ENCODE data around the gene ANKRD44. TPM values are rescaled to one million over a fixed set of nuclear protein-coding genes. Genes with fewer than 3 reads are reported as not detected.

The ANKRD44 gene
- total RNA-seq, 1 experiment from 2014 or later = 0.68 TPM

- TF ChIP-seq E2F1 (CRISPR knock-in tag; IDR thresholded peaks at IDR 0.05) = no peak
- TF ChIP-seq TEAD1 (CRISPR knock-in tag; IDR thresholded peaks at IDR 0.05) = no peak
- TF ChIP-seq STAT6 (CRISPR knock-in tag; conservative IDR thresholded peaks at IDR 0.05; ENCODE audit: low read depth) = no peak
- no peak for TF ChIP-seq FOXJ3 (CRISPR knock-in tag; IDR thresholded peaks at IDR 0.05; ENCODE audit: borderline replicate concordance)
- no peak for TF ChIP-seq ZBTB43 (CRISPR knock-in tag; IDR thresholded peaks at IDR 0.05)
- no peak for TF ChIP-seq SOX15 (CRISPR knock-in tag; IDR thresholded peaks at IDR 0.05)
- no peak for TF ChIP-seq ZNF138 (CRISPR knock-in tag; conservative IDR thresholded peaks at IDR 0.05)
- no peak for TF ChIP-seq CDX4 (CRISPR knock-in tag; IDR thresholded peaks at IDR 0.05; ENCODE audit: borderline replicate concordance)
- no peak for TF ChIP-seq MLX (CRISPR knock-in tag; IDR thresholded peaks at IDR 0.05)
- no peak for TF ChIP-seq E2F4 (CRISPR knock-in tag; IDR thresholded peaks at IDR 0.05; ENCODE audit: borderline replicate concordance, low read depth)
- TF ChIP-seq AFF4 (CRISPR knock-in tag; IDR thresholded peaks at IDR 0.05; ENCODE audit: borderline replicate concordance) = no peak
- TF ChIP-seq ZNF396 (CRISPR knock-in tag; IDR thresholded peaks at IDR 0.05; ENCODE audit: borderline replicate concordance) = no peak
- TF ChIP-seq ZNF423 (CRISPR knock-in tag; IDR thresholded peaks at IDR 0.05) = no peak
- TF ChIP-seq ERG (CRISPR knock-in tag; IDR thresholded peaks at IDR 0.05) = no peak
- ChIA-PET POLR2A (no interaction called here), CTCF (no interaction called here)
- Mint-ChIP-seq H3K4me3 (no peak overlapping the region), H3K27ac (no peak overlapping the region), H3K9me3 (no peaks in the 10 kb centered on the region), H3K36me3 (no peaks in the 10 kb centered on the region), H3K27me3 (ENCODE audit: low read depth) (no peaks in the 10 kb centered on the region; the same call in 1 of the 2 replicates), H3K4me1 (peaks cover 3% of the 10 kb centered on the region)
- no peak for DNase-seq (ENCODE audit: low spot score)
- ATAC-seq = no peak
Measured at GRCh38 chr2:197085665-197086064, 224.9 kb downstream of the ANKRD44 start.
